Measurements from ENCODE around the gene ZNF488.
"Not testable (repeated sequence)": the region's sequence is repeated elsewhere in the genome, so short reads cannot be mapped to it uniquely, and the experiment has no call there.

Gene ZNF488

DNA sequence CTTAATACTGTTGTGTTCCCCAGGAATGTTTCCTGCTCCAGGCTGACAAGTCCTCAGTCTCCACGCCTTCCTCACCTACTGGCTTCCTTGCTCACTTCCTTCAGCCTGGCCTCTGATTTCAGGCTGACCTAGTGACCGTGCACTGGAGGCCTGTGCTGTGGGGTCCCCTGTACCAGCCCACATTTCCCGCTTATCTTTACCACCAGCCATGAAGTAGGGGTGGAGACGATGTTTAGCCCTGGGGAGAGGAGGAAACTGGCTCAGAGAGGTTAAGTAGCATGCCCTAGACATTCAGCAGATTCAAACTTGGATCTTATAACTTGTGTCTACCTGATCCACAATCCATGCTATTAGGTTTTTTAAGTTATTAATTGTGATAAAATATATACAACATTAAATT lies 4.8 kb upstream of the ZNF488 start:
- H3K79me2 ChIP-seq (ENCODE audit: insufficient read depth, low read length) = no peaks in the 10 kb centered on the region
- H3K4me1 ChIP-seq (ENCODE audit: insufficient read depth, low read length, poor library complexity, severe bottlenecking) = peaks cover 6% of the 10 kb centered on the region
- no peak overlapping the region for H3K4me2 ChIP-seq (ENCODE audit: low read depth, low read length, poor library complexity, severe bottlenecking)
- H3K27me3 ChIP-seq (ENCODE audit: insufficient read depth, low read length, poor library complexity, severe bottlenecking) = peaks cover 26% of the 10 kb centered on the region
- H3K4me3 ChIP-seq (ENCODE audit: low read length, poor library complexity, severe bottlenecking) = no peak overlapping the region
- no peaks in the 10 kb centered on the region for H4K20me1 ChIP-seq (ENCODE audit: insufficient read depth, low read length, poor library complexity, severe bottlenecking)
- H3K9me2 ChIP-seq (replicated peaks; ENCODE audit: low read depth, low read length) = no peaks in the 10 kb centered on the region
- no peak overlapping the region for H3K9ac ChIP-seq (ENCODE audit: low read depth, low read length, poor library complexity, severe bottlenecking)
- no peaks in the 10 kb centered on the region for H3K36me3 ChIP-seq (ENCODE audit: insufficient read depth, low read length)
- H3F3A ChIP-seq (ENCODE audit: low read depth) = no peaks in the 10 kb centered on the region
- H3K9me3 ChIP-seq (ENCODE audit: insufficient read depth, low read depth, low read length) = no peaks in the 10 kb centered on the region
- H2AFZ ChIP-seq (ENCODE audit: low read length) = no peak overlapping the region
- TF ChIP-seq, protein P1, sequence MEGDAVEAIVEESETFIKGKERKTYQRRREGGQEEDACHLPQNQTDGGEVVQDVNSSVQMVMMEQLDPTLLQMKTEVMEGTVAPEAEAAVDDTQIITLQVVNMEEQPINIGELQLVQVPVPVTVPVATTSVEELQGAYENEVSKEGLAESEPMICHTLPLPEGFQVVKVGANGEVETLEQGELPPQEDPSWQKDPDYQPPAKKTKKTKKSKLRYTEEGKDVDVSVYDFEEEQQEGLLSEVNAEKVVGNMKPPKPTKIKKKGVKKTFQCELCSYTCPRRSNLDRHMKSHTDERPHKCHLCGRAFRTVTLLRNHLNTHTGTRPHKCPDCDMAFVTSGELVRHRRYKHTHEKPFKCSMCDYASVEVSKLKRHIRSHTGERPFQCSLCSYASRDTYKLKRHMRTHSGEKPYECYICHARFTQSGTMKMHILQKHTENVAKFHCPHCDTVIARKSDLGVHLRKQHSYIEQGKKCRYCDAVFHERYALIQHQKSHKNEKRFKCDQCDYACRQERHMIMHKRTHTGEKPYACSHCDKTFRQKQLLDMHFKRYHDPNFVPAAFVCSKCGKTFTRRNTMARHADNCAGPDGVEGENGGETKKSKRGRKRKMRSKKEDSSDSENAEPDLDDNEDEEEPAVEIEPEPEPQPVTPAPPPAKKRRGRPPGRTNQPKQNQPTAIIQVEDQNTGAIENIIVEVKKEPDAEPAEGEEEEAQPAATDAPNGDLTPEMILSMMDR (conservative IDR thresholded peaks at IDR 0.05; ENCODE audit: low read length) = no peak
- no peak for TF ChIP-seq EZH2phosphoT487 (IDR thresholded peaks at IDR 0.05; ENCODE audit: borderline replicate concordance)

- not testable (repeated sequence) for H4K20me1 ChIP-seq (ENCODE audit: insufficient read depth, low read length, poor library complexity, severe bottlenecking); H3K4me2 ChIP-seq (ENCODE audit: low read depth, low read length, poor library complexity, severe bottlenecking); H3K36me3 ChIP-seq (ENCODE audit: insufficient read depth, low read length); H3K9me3 ChIP-seq (ENCODE audit: insufficient read depth, low read depth, low read length); H3K9ac ChIP-seq (ENCODE audit: low read depth, low read length, poor library complexity, severe bottlenecking); H3K79me2 ChIP-seq (ENCODE audit: insufficient read depth, low read length); H3K4me3 ChIP-seq (ENCODE audit: low read length, poor library complexity, severe bottlenecking); H3F3A ChIP-seq (ENCODE audit: low read depth); H3K9me2 ChIP-seq (replicated peaks; ENCODE audit: low read depth, low read length); H2AFZ ChIP-seq (ENCODE audit: low read length)
- Histone ChIP-seq H3K27me3 (ENCODE audit: insufficient read depth, low read length, poor library complexity, severe bottlenecking) (peaks cover 16% of the 10 kb centered on the region), H3K4me1 (ENCODE audit: insufficient read depth, low read length, poor library complexity, severe bottlenecking) (peaks cover 14% of the 10 kb centered on the region)
These were observed 2.0 kb upstream of the ZNF488 start for GRCh38 chr10:47386104-47386503.

DNA sequence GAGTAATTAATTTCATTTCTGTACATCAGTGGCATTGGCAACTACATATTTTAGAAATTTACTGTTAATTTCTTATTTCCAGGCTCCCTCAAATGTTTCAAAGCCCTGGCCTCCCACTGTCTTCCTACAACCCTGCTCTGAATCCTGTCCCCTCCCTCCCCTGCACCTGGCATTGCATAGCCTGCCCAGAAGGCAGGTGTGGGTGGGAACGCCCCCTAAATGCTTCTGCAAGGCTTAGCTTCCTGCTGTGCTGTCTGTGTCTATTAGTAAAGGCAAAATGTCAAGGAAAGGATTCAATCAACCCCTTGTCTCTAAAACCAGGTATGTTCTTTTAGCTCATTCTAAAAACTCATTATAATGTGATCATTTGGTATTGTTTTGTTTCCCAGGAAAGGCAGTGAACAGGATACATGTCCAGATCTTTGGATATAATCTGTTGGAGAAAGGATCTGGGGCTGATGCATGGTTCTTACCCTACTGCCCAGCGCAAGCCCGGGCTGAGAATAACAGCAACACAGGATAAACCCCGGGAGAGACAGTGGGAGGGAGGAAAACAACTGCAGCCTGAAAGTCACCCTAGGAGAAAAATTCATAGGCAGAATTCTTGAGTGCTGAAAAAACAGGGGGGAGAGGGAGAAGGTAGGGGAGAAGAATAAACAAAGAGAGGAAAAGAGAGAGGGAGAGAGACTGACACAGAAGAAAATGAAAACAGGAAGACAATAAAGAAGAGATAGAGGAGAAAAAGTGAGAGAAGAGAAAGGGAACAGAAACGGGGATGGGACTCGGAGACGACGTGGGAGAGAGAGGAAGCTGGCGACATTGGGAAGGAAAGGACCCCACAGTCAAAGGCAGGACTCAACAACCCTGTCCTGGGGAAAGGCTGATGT lies 589 bp downstream of the ZNF488 start:
- H4K20me1 ChIP-seq (ENCODE audit: insufficient read depth, low read length, poor library complexity, severe bottlenecking) = no peaks in the 10 kb centered on the region
- no peaks in the 10 kb centered on the region for H3K79me2 ChIP-seq (ENCODE audit: insufficient read depth, low read length)
- H3K27me3 ChIP-seq (ENCODE audit: insufficient read depth, low read length, poor library complexity, severe bottlenecking) = peaks cover 6% of the 10 kb centered on the region
- peak overlapping the region; percentile 79 for H3K4me2 ChIP-seq (ENCODE audit: low read depth, low read length, poor library complexity, severe bottlenecking)
- no peaks in the 10 kb centered on the region for H3F3A ChIP-seq (ENCODE audit: low read depth)
- H3K4me3 ChIP-seq (ENCODE audit: low read length, poor library complexity, severe bottlenecking) = peak overlapping the region; percentile 74
- H2AFZ ChIP-seq (ENCODE audit: low read length) = peak overlapping the region; percentile 93
- peak overlapping the region; percentile 57 for H3K9ac ChIP-seq (ENCODE audit: low read depth, low read length, poor library complexity, severe bottlenecking)
- no peaks in the 10 kb centered on the region for H3K9me2 ChIP-seq (replicated peaks; ENCODE audit: low read depth, low read length)
- peaks cover 14% of the 10 kb centered on the region for H3K4me1 ChIP-seq (ENCODE audit: insufficient read depth, low read length, poor library complexity, severe bottlenecking)
- no peaks in the 10 kb centered on the region for H3K36me3 ChIP-seq (ENCODE audit: insufficient read depth, low read length)
- TF ChIP-seq, protein P1 (conservative IDR thresholded peaks at IDR 0.05; ENCODE audit: low read length) = no peak
- TF ChIP-seq EZH2phosphoT487 (IDR thresholded peaks at IDR 0.05; ENCODE audit: borderline replicate concordance) = no peak
- no peaks in the 10 kb centered on the region for H3K9me3 ChIP-seq (ENCODE audit: insufficient read depth, low read depth, low read length)

All from Loucy (cell line).